SU-DHL-6 (cell line): ENCODE results near the gene BZW2.

Source experiments
- H2AFZ ChIP-seq: fragments of 200-600 bp; sonication (generic); 2 replicates; pipeline ENCODE4 v1.6.1; 2014; ENCODE audit warnings: low read depth, mild to moderate bottlenecking, moderate library complexity, mixed read lengths, antibody characterized with exemption, low read length; ENCODE audit not compliant: severe bottlenecking
- H3F3A ChIP-seq: fragments of 200-600 bp; shearing (Covaris generic); 2 replicates; pipeline ENCODE4 v1.6.0; 2016; ENCODE audit warnings: antibody characterized with exemption, mild to moderate bottlenecking; ENCODE audit not compliant: insufficient read depth
- H3K27ac ChIP-seq: fragments of 200-600 bp; sonication (generic); 2 replicates; pipeline ENCODE4 v1.5.1; 2016; ENCODE audit warnings: low read depth, mild to moderate bottlenecking, low read length, moderate library complexity, mixed read lengths
- H3K27me3 ChIP-seq: fragments of 200-600 bp; sonication (generic), shearing (Covaris generic); 2 replicates; pipeline ENCODE4 v1.6.0; 2014; ENCODE audit warnings: mild to moderate bottlenecking, low read length
- H3K36me3 ChIP-seq: fragments of 200-600 bp; sonication (generic); 2 replicates; pipeline ENCODE4 v1.6.1; 2014; ENCODE audit warnings: mild to moderate bottlenecking, low read length, mixed read lengths
- H3K4me2 ChIP-seq: fragments of 300-600, 200-600 bp; shearing (Covaris generic), sonication (generic); 2 replicates; pipeline ENCODE4 v1.6.0; 2014; ENCODE audit warnings: low read length, low read depth, mild to moderate bottlenecking; ENCODE audit not compliant: poor library complexity, severe bottlenecking
- H3K4me3 ChIP-seq: fragments of 200-600 bp; sonication (generic); 2 replicates; pipeline ENCODE4 v1.5.1; 2014; ENCODE audit warnings: antibody characterized with exemption, low read length, mild to moderate bottlenecking, mixed read lengths; ENCODE audit not compliant: insufficient read depth, poor library complexity, severe bottlenecking
- H3K79me2 ChIP-seq: fragments of 200-600 bp; sonication (generic); 2 replicates; pipeline ENCODE4 v1.6.1; 2014; ENCODE audit warnings: mild to moderate bottlenecking, low read length, moderate library complexity; ENCODE audit not compliant: insufficient read depth
- H3K9ac ChIP-seq: fragments of 200-600 bp; sonication (generic); 2 replicates; pipeline ENCODE4 v1.7.0; 2014; ENCODE audit warnings: mild to moderate bottlenecking, low read length
- H3K9me2 ChIP-seq: fragments of 200-600 bp; sonication (generic); replicated peaks from 2 replicates; pipeline ENCODE4 v1.6.1; 2014; ENCODE audit warnings: low read length; ENCODE audit not compliant: insufficient read depth
- H3K9me3 ChIP-seq: fragments of 200-600 bp; sonication (generic); 2 replicates; pipeline ENCODE4 v1.6.1; 2014; ENCODE audit warnings: low read length, mixed read lengths; ENCODE audit not compliant: insufficient read depth
- H4K20me1 ChIP-seq: fragments of 200-600 bp; sonication (generic); 2 replicates; pipeline ENCODE4 v1.6.1; 2014; ENCODE audit warnings: low read depth, mild to moderate bottlenecking, antibody characterized with exemption, low read length, moderate library complexity, mixed read lengths
- CTCF ChIP-seq: fragments of 200-600 bp; sonication (generic); IDR thresholded peaks from one replicate; pipeline ENCODE4 v1.5.1; 2017; ENCODE audit warnings: antibody characterized with exemption, mild to moderate bottlenecking, low read length, moderate library complexity; ENCODE audit not compliant: insufficient read depth, poor library complexity, severe bottlenecking
- EZH2phosphoT487 ChIP-seq: fragments of 200-600 bp; sonication (generic), shearing (Covaris generic); conservative IDR thresholded peaks from 2 replicates; pipeline ENCODE4 v1.6.1; 2018; ENCODE audit warnings: mild to moderate bottlenecking, antibody characterized with exemption, low read length, moderate library complexity, mixed read lengths

BZW2 gene

GRCh38 chr7:16670731-16671344 lies 24.9 kb downstream of the BZW2 start:
- Histone ChIP-seq H3K27ac (no peak overlapping the region), H2AFZ (no peak overlapping the region), H4K20me1 (peaks cover 17% of the 10 kb centered on the region), H3K9me3 (no peaks in the 10 kb centered on the region), H3K9me2 (no peaks in the 10 kb centered on the region), H3F3A (no peaks in the 10 kb centered on the region), H3K36me3 (peaks cover 30% of the 10 kb centered on the region), H3K4me3 (no peak overlapping the region), H3K9ac (no peak overlapping the region), H3K79me2 (peaks cover 59% of the 10 kb centered on the region), H3K4me2 (no peak overlapping the region), H3K27me3 (no peaks in the 10 kb centered on the region)
- TF ChIP-seq EZH2phosphoT487 (no peak), CTCF (no peak)

- H3K9me3 ChIP-seq = no peaks in the 10 kb centered on the region
- no peak overlapping the region for H3K27ac ChIP-seq
- H3K9me2 ChIP-seq = no peaks in the 10 kb centered on the region
- no peak overlapping the region for H3K9ac ChIP-seq
- H4K20me1 ChIP-seq = peaks cover 17% of the 10 kb centered on the region
- H3K4me2 ChIP-seq = no peak overlapping the region
- TF ChIP-seq CTCF (no peak), EZH2phosphoT487 (no peak)
- peaks cover 59% of the 10 kb centered on the region for H3K79me2 ChIP-seq
- H2AFZ ChIP-seq = no peak overlapping the region
- peaks cover 35% of the 10 kb centered on the region for H3K36me3 ChIP-seq
- H3F3A ChIP-seq = no peaks in the 10 kb centered on the region
- H3K27me3 ChIP-seq = no peaks in the 10 kb centered on the region
- no peak overlapping the region for H3K4me3 ChIP-seq
These were observed 25.8 kb downstream of the BZW2 start for GRCh38 chr7:16671811-16672210.

GRCh38 chr7:16675277-16675676 lies 29.3 kb downstream of the BZW2 start:
- no peaks in the 10 kb centered on the region for H3F3A ChIP-seq
- TF ChIP-seq EZH2phosphoT487 (no peak), CTCF (no peak)
- no peaks in the 10 kb centered on the region for H3K9me3 ChIP-seq
- no peaks in the 10 kb centered on the region for H3K27me3 ChIP-seq
- H3K4me3 ChIP-seq = no peak overlapping the region
- no peak overlapping the region for H2AFZ ChIP-seq
- no peak overlapping the region for H3K4me2 ChIP-seq
- H3K9me2 ChIP-seq = no peaks in the 10 kb centered on the region
- peaks cover 9% of the 10 kb centered on the region for H4K20me1 ChIP-seq
- peaks cover 34% of the 10 kb centered on the region for H3K36me3 ChIP-seq
- H3K79me2 ChIP-seq = peaks cover 38% of the 10 kb centered on the region
- H3K9ac ChIP-seq = no peak overlapping the region
- no peak overlapping the region for H3K27ac ChIP-seq
